Stimulated activated CD4-positive, alpha-beta T cell treated with anti-CD3 and anti-CD28 coated beads, Interleukin-1b, Interleukin-23, amount 100 ng/mL, for 48 hours (primary cell): Measurements from ENCODE around the gene CLEC2B.
"Not testable (repeated sequence)": the region's sequence is repeated elsewhere in the genome, so short reads cannot be mapped to it uniquely, and the experiment has no call there.

Experiments
- DNase-seq: peaks from one replicate; pipeline ENCODE4 v3.0.0-alpha.2; 2020

Gene CLEC2B

GRCh38 chr12:9869307-9870161 is at the start of gene CLEC2B:
Gene CLEC2B, minus strand, starts transcription at chr12:9869354.
- DNase-seq = no peak

- no peak for DNase-seq
Measured at GRCh38 chr12:9911708-9912107, 42.6 kb upstream of the CLEC2B start.

DNA sequence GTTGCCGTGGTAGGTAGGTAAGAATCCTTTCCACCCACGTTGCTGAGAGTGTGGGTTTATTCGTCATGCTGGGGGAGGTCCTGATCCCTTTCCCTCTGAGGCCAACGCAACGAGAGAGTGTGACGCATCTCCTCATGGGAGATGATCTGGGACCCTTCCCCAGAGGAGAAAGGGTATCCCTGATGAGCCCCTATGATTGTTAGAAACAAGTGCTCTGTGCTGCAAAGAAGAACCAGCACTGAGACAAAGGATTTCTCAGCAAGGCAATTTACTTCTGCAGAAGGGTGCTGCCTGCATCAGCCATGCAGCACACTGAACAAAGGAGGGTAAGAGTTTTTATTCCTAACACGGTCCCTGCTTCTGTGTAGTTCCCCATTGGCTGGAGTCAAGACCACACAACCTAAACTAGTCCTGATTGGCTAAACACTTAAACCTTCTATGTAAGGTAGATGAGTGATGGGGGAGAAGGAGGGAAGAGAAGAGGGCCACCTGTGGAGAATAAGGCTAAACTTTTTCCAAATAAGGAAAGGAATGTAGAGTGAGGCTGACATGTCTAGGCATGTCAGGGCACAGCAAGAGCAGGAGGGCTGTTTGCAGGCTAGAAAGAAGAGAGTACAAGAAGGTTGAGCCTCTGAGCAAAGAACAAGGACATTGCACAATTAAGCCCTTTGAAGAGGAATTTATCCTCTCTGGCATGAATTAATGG is 41.7 kb upstream of the CLEC2B start:
- DNase-seq = no peak

DNA sequence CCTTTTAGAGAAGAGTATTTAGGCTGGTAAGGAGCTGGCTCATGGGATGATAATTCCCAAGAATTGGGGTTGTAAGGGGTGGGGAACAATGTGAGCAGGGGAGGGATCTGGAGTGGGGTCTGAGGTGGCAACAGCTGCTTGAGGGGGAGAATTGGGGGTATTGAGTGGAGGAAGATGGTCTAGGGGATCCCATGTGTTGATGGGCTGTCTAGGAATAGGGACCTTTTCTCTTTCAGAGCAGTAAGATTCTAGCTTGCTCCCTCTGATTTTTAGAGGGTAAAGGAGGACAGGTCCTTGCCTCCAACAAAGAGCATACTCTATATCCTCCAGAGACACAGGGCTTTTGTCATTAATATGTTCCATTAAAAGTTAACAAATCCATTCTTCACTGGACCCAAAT is 40.6 kb upstream of the CLEC2B start:
- no peak for DNase-seq

DNA sequence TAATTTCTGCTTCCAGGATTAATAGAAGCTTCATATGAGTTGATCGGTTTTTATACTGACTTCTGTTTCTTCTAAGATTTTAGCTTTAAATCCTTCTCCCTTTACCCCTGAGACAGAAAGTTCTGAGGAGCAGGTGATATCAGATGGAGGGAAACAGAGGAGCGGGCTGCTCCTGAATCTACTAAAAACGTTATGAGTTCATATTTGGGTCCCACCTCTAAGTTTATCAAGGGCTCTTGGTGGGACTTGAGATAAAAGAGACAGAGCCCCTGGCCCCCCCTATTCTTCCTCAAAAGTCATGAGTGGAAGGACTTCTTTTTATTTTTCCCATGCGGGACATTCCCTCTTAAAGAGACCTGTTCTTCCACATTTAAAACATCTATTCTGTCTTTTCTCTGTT is 39.2 kb upstream of the CLEC2B start:
- no peak for DNase-seq

GRCh38 chr12:9907769-9908168 is 38.6 kb upstream of the CLEC2B start:
- no peak for DNase-seq

DNA sequence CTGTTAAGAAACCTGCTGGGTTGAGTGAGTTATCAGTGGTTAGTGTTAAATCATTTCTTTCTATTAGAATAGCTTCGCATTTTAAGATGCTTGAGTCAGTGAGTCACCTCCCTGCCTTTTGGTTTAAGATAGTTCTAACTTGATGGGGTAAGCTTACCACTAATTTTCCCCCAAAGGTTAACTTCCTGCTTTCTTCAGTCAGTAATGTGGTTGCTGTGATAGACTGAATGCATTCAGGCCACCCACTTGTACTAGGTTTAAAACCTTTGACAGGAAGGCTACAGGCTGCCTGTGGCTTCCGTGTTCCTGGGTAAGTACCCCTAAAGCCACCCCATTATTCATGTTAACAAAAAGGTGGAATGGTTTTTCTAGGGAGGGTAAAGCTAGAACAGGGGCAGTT is 37.7 kb upstream of the CLEC2B start:
- no peak for DNase-seq

DNA sequence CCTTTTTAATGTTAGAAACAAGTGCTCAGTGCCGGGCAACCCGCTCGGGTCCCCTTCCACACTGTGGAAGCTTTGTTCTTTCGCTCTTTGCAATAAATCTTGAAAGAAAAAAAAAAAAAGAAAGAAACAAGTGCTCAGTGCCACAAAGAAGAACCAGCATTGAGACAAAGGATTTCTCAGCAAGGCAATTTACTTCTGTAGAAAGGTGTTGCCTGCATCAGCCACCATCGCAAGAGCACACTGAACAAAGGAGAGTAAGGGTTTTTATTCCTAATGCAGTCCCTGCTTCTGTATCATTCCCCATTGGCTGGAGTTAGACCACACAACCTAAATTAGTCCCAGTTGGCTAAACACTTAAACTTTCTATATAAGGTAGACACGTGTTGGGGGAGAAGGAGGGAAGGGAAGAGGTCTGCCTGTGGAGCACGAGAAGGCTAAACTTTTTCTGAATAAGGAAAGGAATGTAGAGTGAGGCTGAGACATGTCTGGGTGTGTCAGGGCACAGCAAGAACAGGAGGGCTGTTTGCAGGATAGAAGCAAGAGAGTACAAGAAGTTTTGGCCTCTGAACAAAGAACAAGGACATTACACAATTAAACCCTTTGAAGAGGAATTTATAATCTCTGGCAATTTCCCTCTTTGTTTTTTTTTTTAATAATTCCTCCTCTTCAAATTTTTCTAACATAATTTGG is 33.5 kb upstream of the CLEC2B start:
- DNase-seq = no peak

DNA sequence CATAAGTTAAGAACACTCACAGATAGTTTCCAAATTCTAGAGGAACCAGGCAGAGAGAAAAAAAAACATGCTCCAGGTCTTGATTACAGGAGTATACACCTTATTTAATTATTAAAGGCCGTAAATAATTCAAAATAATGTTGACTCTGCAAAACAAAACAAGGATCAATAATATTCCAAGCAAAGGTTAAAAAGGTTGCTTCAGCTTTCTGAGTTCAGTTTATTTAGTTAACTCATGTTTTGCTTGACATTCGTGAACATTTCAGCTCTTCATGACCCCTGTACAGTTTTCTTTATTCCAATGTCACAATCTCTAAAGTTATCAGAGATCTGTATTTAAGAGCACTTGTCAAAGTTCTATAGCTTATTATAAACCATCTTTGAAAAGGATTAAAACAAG is 31.8 kb upstream of the CLEC2B start:
- no peak for DNase-seq

DNA sequence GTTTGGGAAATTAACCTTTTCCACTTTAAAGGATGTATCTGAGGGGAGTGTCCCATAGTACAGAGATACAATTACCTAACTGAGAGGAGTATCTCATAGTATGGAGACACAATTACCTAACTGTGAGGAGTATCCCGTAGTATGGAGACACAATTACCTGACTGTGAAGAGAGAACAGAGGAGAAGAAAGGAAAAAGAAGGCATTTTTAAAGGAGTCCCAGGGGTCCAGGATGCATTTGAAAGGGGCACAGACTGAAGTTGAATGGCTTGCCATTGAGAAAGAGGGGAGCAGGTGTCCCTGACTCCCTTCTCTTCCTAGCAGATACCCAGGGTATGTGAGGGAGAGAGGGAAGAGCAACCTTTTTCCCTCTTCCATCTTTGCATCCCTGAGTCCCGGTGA is 30.1 kb upstream of the CLEC2B start:
- no peak for DNase-seq

- no peak for DNase-seq
Measured at GRCh38 chr12:9897535-9897934, 28.4 kb upstream of the CLEC2B start.

GRCh38 chr12:9895215-9895971 is 26.2 kb upstream of the CLEC2B start:
- no peak for DNase-seq

GRCh38 chr12:9888665-9889273 is 19.6 kb upstream of the CLEC2B start:
- no peak for DNase-seq

DNA sequence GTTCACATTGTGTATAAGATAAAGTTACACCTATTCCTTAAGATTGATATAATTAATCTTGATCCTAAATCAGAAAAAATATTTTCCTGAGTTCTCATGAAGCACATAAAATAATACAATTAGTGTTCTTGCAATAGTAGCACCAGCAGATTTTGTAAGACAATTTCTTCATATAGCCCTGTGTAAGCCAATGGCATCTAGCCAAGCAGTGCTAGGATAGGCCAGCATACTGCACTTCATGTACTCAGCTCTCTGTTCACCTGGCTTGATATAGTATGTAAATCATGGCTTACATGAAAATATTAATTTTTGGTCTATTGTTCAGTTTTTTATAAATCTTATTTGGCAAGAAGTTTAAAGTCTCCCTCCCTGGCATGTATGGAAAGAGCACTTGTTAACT is 14.0 kb upstream of the CLEC2B start:
- DNase-seq = no peak

GRCh38 chr12:9881988-9882387 is 12.8 kb upstream of the CLEC2B start:
- no peak for DNase-seq

- DNase-seq = no peak
Measured at GRCh38 chr12:9881246-9881645, 12.1 kb upstream of the CLEC2B start, which contains the start of gene KLRF2. Gene KLRF2, plus strand, starts transcription at chr12:9881489. Its CDS starts 107 bp downstream, at chr12:9881596.

DNA sequence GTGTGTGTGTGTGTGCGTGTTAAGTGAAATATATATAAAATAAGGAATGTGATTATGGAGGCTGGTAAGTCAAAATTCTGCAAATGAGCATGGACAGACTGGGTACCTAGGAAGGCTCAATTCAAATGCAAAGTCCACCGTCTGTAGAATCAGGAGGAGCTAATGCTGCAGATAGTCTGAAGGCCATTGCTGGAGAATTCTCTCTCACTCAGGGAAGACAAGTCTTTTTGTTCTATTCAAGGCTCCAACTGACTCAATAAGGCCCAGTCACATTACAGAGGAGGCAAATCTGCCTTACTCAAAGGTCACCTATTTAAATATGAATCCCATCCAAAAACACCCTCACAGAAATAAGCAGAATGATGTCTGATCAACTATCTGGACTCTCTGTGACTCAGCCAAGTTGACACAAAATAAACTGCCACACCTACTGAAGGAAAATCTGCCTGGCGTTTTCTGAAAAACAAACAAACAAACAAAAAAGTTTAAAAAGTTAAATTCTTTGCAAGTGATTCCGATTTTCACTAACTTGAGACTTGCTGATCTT is 11.5 kb upstream of the CLEC2B start:
- no peak for DNase-seq

DNA sequence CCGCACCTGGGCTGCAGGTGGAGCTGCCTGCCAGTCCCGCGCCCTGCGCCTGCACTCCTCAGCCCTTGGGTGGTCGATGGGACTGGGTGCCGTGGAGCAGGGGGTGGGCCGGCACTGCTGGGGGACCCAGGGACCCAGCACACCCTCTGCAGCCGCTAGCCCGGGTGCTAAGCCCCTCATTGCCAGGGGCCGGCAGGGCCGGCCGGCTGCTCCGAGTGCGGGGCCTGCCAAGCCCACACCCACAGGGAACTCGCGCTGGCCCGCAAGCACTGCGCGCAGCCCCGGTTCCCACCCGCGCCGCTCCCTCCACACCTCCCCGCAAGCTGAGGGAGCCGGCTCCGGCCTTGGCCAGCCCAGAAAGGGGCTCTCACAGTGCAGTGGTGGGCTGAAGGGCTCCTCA is 7.0 kb upstream of the CLEC2B start:
- not testable (repeated sequence) for DNase-seq

DNA sequence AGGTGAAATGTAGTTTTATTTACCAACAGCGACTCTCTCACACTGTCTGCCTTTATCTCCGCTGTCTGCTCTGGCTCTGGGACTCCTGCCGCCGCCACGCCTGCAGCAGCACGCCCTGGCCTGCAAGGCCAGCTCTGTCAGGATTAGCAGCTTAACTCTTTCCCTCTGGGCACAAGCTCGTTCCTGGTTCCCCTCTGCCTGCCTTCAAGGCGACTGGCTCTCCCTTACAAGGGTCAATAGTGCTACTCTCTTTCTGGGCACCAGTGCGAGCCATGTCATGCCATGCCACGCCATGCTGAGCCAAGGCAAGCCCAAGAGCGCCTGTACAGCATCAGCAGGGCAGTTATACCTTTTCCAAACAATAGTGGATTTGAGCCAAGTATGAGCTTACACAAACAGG is 3.6 kb upstream of the CLEC2B start:
- DNase-seq = no peak

GRCh38 chr12:9872162-9872561 is 3.0 kb upstream of the CLEC2B start:
- DNase-seq = no peak

GRCh38 chr12:9870286-9870866 is 1.2 kb upstream of the CLEC2B start:
- DNase-seq = no peak

- no peak for DNase-seq
Measured at GRCh38 chr12:9868951-9869306, 225 bp downstream of the CLEC2B start.
